GM18870 (cell line): ENCODE data around the gene ANAPC5.

Source experiments
- ATAC-seq: cut with Tn5 transposase; IDR thresholded peaks from one replicate; pipeline ENCODE4 v1.9.1; 2021; ENCODE audit warnings: moderate library complexity; ENCODE audit not compliant: unreplicated experiment

The ANAPC5 gene

GRCh38 chr12:121261398-121261797 is 90.8 kb downstream of the ANAPC5 start:
- ATAC-seq, result no peak

GRCh38 chr12:121260091-121260490 is 92.1 kb downstream of the ANAPC5 start:
- no peak for ATAC-seq

- no peak for ATAC-seq
Observed at GRCh38 chr12:121259074-121259473, 93.1 kb downstream of the ANAPC5 start.
